Measurements from ENCODE around the gene SLC25A24.

DNA sequence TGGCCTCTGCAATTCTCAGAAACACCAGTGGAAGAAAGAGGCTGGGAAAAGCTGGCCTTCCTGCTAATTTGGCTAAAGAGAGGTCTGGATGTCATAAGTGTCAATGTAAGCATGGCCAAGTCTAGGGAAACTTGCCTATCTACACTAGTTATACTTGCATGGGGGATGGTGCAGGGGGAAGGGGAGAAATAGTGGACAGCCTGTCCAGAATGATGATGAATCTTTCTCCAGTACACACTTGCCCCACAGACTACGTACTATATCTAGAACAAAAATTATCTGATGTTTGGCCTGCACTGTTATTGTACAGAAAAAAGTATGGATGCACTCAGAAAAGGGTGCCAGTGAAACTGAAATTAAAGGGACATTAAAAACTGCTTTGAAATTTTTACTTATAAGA is 114.5 kb downstream of the SLC25A24 start:
- TF ChIP-seq, protein P1, sequence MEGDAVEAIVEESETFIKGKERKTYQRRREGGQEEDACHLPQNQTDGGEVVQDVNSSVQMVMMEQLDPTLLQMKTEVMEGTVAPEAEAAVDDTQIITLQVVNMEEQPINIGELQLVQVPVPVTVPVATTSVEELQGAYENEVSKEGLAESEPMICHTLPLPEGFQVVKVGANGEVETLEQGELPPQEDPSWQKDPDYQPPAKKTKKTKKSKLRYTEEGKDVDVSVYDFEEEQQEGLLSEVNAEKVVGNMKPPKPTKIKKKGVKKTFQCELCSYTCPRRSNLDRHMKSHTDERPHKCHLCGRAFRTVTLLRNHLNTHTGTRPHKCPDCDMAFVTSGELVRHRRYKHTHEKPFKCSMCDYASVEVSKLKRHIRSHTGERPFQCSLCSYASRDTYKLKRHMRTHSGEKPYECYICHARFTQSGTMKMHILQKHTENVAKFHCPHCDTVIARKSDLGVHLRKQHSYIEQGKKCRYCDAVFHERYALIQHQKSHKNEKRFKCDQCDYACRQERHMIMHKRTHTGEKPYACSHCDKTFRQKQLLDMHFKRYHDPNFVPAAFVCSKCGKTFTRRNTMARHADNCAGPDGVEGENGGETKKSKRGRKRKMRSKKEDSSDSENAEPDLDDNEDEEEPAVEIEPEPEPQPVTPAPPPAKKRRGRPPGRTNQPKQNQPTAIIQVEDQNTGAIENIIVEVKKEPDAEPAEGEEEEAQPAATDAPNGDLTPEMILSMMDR (IDR thresholded peaks at IDR 0.05) = no peak
- no peak for TF ChIP-seq POLR2A (IDR thresholded peaks at IDR 0.05)

All from heart left ventricle (tissue), 13 donors.